B cell (primary cell): ENCODE measurements around the gene TIAM1. TPM values are rescaled to one million over a fixed set of nuclear protein-coding genes. Genes with fewer than 3 reads are reported as not detected.

ENCODE experiments used
- ATAC-seq: fragments of 200-7000 bp; cut with Tn5 transposase; one replicate; pipeline ENCODE4 v1.10.0; 2021; ENCODE audit warnings: low read depth, mild to moderate bottlenecking, moderate number of reproducible peaks, moderate library complexity
- CTCF ChIA-PET: fragments of 350-600 bp; sonication (Branson Sonifier 250); formaldehyde crosslinking; loops from one replicate; lab custom pipeline; 2021; ENCODE audit warnings: antibody characterized with exemption, inconsistent platforms; lab: Charles Lee
- POLR2A ChIA-PET: fragments of 350-600 bp; sonication (Branson Sonifier 250); formaldehyde crosslinking; loops from one replicate; lab custom pipeline; 2021; ENCODE audit warnings: antibody characterized with exemption; lab: Charles Lee
- DNase-seq: peaks from one replicate; pipeline ENCODE4 v3.0.0; 2013
- H2AFZ ChIP-seq: 2 replicates; pipeline ENCODE4 v1.6.1; 2012; ENCODE audit warnings: mild to moderate bottlenecking, low read depth, low read length; ENCODE audit not compliant: insufficient read depth, poor library complexity, severe bottlenecking
- H3K27ac ChIP-seq, 2 donors: 1 replicate in 1 of 2; 2 replicates in 1 of 2; pipeline ENCODE4 v1.5.1; 2012 to 2013; ENCODE audit warnings: low read length in 2 of 2, mild to moderate bottlenecking in 2 of 2, moderate library complexity in 1 of 2
- H3K27me3 ChIP-seq, 4 experiments: fragments of 200-600 bp in 1 of 4; sonication (generic) in 1 of 4; replicated peaks in 1 of 4; 1 replicate in 2 of 4; 2 replicates in 2 of 4; pipeline versions ENCODE4 v1.6.1 to v1.7.0; 2013 to 2016; ENCODE audit warnings: low read length in 3 of 4, mild to moderate bottlenecking in 2 of 4, mixed read lengths in 1 of 4, moderate library complexity in 1 of 4; ENCODE audit not compliant: insufficient read depth in 4 of 4, control insufficient read depth in 3 of 4; ENCODE audit errors: control extremely low read depth in 1 of 4
- H3K36me3 ChIP-seq, 2 experiments: replicated peaks in 1 of 2; 1 replicate in 1 of 2; 2 replicates in 1 of 2; pipeline versions ENCODE4 v1.6.1 to v1.7.1; 2013; ENCODE audit warnings: low read length in 1 of 2; ENCODE audit not compliant: insufficient read depth in 2 of 2, control insufficient read depth in 1 of 2; ENCODE audit errors: control extremely low read depth in 1 of 2, extremely low read depth in 1 of 2
- H3K4me1 ChIP-seq, 2 donors: fragments of 200-600 bp in 1 of 2; sonication (generic) in 1 of 2; 1 replicate in 1 of 2; 2 replicates in 1 of 2; pipeline versions ENCODE4 v1.5.1 to v1.6.1; 2013 to 2017; ENCODE audit warnings: low read length in 2 of 2; ENCODE audit not compliant: control insufficient read depth in 2 of 2, insufficient read depth in 2 of 2
- H3K4me2 ChIP-seq: replicated peaks from 2 replicates; pipeline ENCODE3; 2012; ENCODE audit warnings: mild to moderate bottlenecking, low read depth, low read length; ENCODE audit not compliant: poor library complexity, severe bottlenecking
- H3K4me3 ChIP-seq, 5 experiments: fragments of 200-600 bp in 1 of 5; sonication (generic) in 1 of 5; 1 replicate in 3 of 5; 2 replicates in 2 of 5; pipeline versions ENCODE4 v1.5.1 to v1.7.0; 2011 to 2016; ENCODE audit warnings: low read length in 4 of 5, mild to moderate bottlenecking in 4 of 5, low read depth in 2 of 5, control low read depth in 1 of 5, moderate library complexity in 1 of 5; ENCODE audit not compliant: insufficient read depth in 1 of 5; ENCODE audit errors: control extremely low read depth in 1 of 5, extremely low read depth in 1 of 5
- H3K79me2 ChIP-seq: fragments of 200-600 bp; sonication (generic); one replicate; pipeline ENCODE4 v1.6.0; 2016; ENCODE audit warnings: low read length; ENCODE audit not compliant: control insufficient read depth, insufficient read depth
- H3K9ac ChIP-seq: fragments of 200-600 bp; sonication (generic); 2 replicates; pipeline ENCODE4 v1.6.1; 2017; ENCODE audit warnings: mild to moderate bottlenecking, low read length, moderate library complexity
- H3K9me3 ChIP-seq, 3 donors: one replicate each; pipeline versions ENCODE4 v1.6.1 to v1.7.1; 2013; ENCODE audit warnings: low read length in 2 of 3; ENCODE audit not compliant: control insufficient read depth in 2 of 3, insufficient read depth in 1 of 3; ENCODE audit errors: control extremely low read depth in 1 of 3
- H4K20me1 ChIP-seq: 2 replicates; pipeline ENCODE4 v1.6.0; 2012; ENCODE audit warnings: mild to moderate bottlenecking, low read length; ENCODE audit not compliant: insufficient read depth, control insufficient read depth, poor library complexity, severe bottlenecking
- H3K27ac Mint-ChIP-seq: one replicate; pipeline ENCODE4 v1.8.0; 2021; ENCODE audit warnings: mixed read lengths
- H3K27me3 Mint-ChIP-seq: one replicate; pipeline ENCODE4 v1.8.0; 2021; ENCODE audit warnings: mixed read lengths
- H3K4me1 Mint-ChIP-seq: one replicate; pipeline ENCODE4 v1.8.0; 2021; ENCODE audit warnings: mixed read lengths
- H3K4me3 Mint-ChIP-seq: one replicate; pipeline ENCODE4 v1.8.0; 2021; ENCODE audit warnings: mixed read lengths
- H3K9me3 Mint-ChIP-seq: one replicate; pipeline ENCODE4 v1.8.0; 2022; ENCODE audit warnings: mixed read lengths; ENCODE audit not compliant: insufficient read depth
- CTCF ChIP-seq: fragments of 200-600 bp; IDR thresholded peaks from one replicate; pipeline ENCODE4 v1.8.0; 2022; ENCODE audit warnings: antibody characterized with exemption, mild to moderate bottlenecking
- EZH2 ChIP-seq: IDR thresholded peaks from 2 replicates; pipeline ENCODE4 v1.6.1; 2012; ENCODE audit warnings: borderline replicate concordance, low read depth, mild to moderate bottlenecking, moderate library complexity, low read length; ENCODE audit not compliant: insufficient read depth, poor library complexity, severe bottlenecking
- WGBS: methylation state at CpG from one replicate; pipeline ENCODE4 v1.1.5; 2013; ENCODE audit warnings: missing lambda C conversion rate; ENCODE audit not compliant: insufficient coverage; 5-methylcytosine and 5-hydroxymethylcytosine counted together
- intact Hi-C: fragments of 100-400 bp; cut with micrococcal nuclease; formaldehyde crosslinking; loops from one replicate; pipeline ENCODE4 v1.10.0; 2022
- polyA plus RNA-seq: library from polyadenylated mRNA; depleted of rRNA; stranded (reverse); fragments of >200 nt; gene quantifications from 2 replicates; pipeline ENCODE4 v1.2.3, GENCODE V29; 2012
- total RNA-seq, 2 donors: library from RNA; stranded (reverse); fragments of 120-200 nt in 1 of 2; gene quantifications; 1 replicate in 1 of 2; 2 replicates in 1 of 2; pipeline versions ENCODE4 v1.2.3 to v1.2.4, GENCODE V29; 2013 to 2022

Gene TIAM1
- total and polyA plus RNA-seq, 2 donors (not counting 1 experiment from before 2014, with no cell fraction given) = 0.51 to 1.0 TPM

GRCh38 chr21:31078796-31079195, 265.3 kb downstream of the TIAM1 start:
- ATAC-seq (no peak), DNase-seq (no peak)
- POLR2A ChIA-PET = no interaction called here
- Histone ChIP-seq H3K27me3 (peaks cover 0 to 5% (median 2%) of the 10 kb centered on the region in 4 experiments), H3K27ac (no peak overlapping the region), H3K36me3 (no peaks in the 10 kb centered on the region), H4K20me1 (no peaks in the 10 kb centered on the region), H3K4me3 (no peak overlapping the region), H2AFZ (no peak overlapping the region), H3K9ac (no peak overlapping the region), H3K79me2 (no peaks in the 10 kb centered on the region), H3K4me1 (no peaks in the 10 kb centered on the region), H3K4me2 (no peak overlapping the region), H3K9me3 (no peaks in the 10 kb centered on the region)
- CTCF ChIA-PET = interaction anchor here (1.1 kb wide), 1 partner anchor 19 kb away, joined by 4 read pairs; no protein-coding TSS in a partner anchor
- no peaks in the 10 kb centered on the region for H3K27me3 Mint-ChIP-seq
- H3K9me3 Mint-ChIP-seq = no peaks in the 10 kb centered on the region
- TF ChIP-seq CTCF (no peak), EZH2 (no peak)
- H3K4me3 Mint-ChIP-seq = no peak overlapping the region
- intact Hi-C loops = no loop called here
- whole genome bisulfite sequencing = no CpG with 5 or more reads among the region's 4 CpGs
- H3K4me1 Mint-ChIP-seq = no peaks in the 10 kb centered on the region
- H3K27ac Mint-ChIP-seq = no peak overlapping the region

- no peaks in the 10 kb centered on the region for H3K4me1 Mint-ChIP-seq
- H3K9me3 ChIP-seq = no peaks in the 10 kb centered on the region
- 93% methylated on average over 2 of the region's 4 CpGs for WGBS
- no peak for DNase-seq
- no peaks in the 10 kb centered on the region for H3K27me3 Mint-ChIP-seq
- no peak for TF ChIP-seq EZH2
- no peak for TF ChIP-seq CTCF
- H3K36me3 ChIP-seq = no peaks in the 10 kb centered on the region
- ChIA-PET POLR2A (no interaction called here), CTCF (no interaction called here)
- no peak overlapping the region for H3K4me2 ChIP-seq
- H3K9me3 Mint-ChIP-seq = no peaks in the 10 kb centered on the region
- H4K20me1 ChIP-seq = no peaks in the 10 kb centered on the region
- H3K4me3 ChIP-seq = no peak overlapping the region
- no peak overlapping the region for H3K9ac ChIP-seq
- H3K4me1 ChIP-seq = no peaks in the 10 kb centered on the region
- intact Hi-C loops = no loop called here
- no peak overlapping the region for H2AFZ ChIP-seq
- peaks cover 0 to 5% (median 2%) of the 10 kb centered on the region in 4 experiments for H3K27me3 ChIP-seq
- ATAC-seq = no peak
- no peaks in the 10 kb centered on the region for H3K79me2 ChIP-seq
- H3K4me3 Mint-ChIP-seq = no peak overlapping the region
- H3K27ac ChIP-seq = no peak overlapping the region
- no peak overlapping the region for H3K27ac Mint-ChIP-seq
Observed at GRCh38 chr21:31078216-31078615, 265.8 kb downstream of the TIAM1 start.
